Bronchial epithelial cell (primary cell): Measurements from ENCODE around the gene INO80D. TPM values are rescaled to one million over a fixed set of nuclear protein-coding genes. Genes with fewer than 3 reads are reported as not detected.
"Not testable (repeated sequence)": the region's sequence is repeated elsewhere in the genome, so short reads cannot be mapped to it uniquely, and the experiment has no call there.

Experiments
- DNase-seq: peaks from one replicate; pipeline ENCODE4 v3.0.0-alpha.2; 2010; ENCODE audit warnings: low read depth
- FAIRE-seq: peaks from 2 replicates; lab custom pipeline; 2011; peaks lifted over from hg19 to GRCh38; lab: Jason Lieb, UNC
- H3K27me3 ChIP-seq: 2 replicates; pipeline ENCODE4 v1.5.1; 2011; ENCODE audit warnings: low read length; ENCODE audit not compliant: control insufficient read depth, insufficient read depth
- H3K36me3 ChIP-seq: 2 replicates; pipeline ENCODE4 v1.5.1; 2011; ENCODE audit warnings: low read length; ENCODE audit not compliant: control insufficient read depth, insufficient read depth
- H3K4me3 ChIP-seq: 2 replicates; pipeline ENCODE4 v1.5.1; 2011; ENCODE audit warnings: mild to moderate bottlenecking, low read depth, low read length, control low read depth
- CTCF ChIP-seq: IDR thresholded peaks from 2 replicates; pipeline ENCODE4 v1.5.1; 2011; ENCODE audit warnings: mild to moderate bottlenecking, moderate library complexity, low read length, control low read depth, inconsistent platforms; ENCODE audit not compliant: insufficient read depth, severe bottlenecking
- total RNA-seq: library from RNA; depleted of rRNA; stranded (reverse); fragments of >200 nt; gene quantifications from 2 replicates; pipeline ENCODE4 v1.2.1, GENCODE V29; 2014

Gene INO80D, protein sequence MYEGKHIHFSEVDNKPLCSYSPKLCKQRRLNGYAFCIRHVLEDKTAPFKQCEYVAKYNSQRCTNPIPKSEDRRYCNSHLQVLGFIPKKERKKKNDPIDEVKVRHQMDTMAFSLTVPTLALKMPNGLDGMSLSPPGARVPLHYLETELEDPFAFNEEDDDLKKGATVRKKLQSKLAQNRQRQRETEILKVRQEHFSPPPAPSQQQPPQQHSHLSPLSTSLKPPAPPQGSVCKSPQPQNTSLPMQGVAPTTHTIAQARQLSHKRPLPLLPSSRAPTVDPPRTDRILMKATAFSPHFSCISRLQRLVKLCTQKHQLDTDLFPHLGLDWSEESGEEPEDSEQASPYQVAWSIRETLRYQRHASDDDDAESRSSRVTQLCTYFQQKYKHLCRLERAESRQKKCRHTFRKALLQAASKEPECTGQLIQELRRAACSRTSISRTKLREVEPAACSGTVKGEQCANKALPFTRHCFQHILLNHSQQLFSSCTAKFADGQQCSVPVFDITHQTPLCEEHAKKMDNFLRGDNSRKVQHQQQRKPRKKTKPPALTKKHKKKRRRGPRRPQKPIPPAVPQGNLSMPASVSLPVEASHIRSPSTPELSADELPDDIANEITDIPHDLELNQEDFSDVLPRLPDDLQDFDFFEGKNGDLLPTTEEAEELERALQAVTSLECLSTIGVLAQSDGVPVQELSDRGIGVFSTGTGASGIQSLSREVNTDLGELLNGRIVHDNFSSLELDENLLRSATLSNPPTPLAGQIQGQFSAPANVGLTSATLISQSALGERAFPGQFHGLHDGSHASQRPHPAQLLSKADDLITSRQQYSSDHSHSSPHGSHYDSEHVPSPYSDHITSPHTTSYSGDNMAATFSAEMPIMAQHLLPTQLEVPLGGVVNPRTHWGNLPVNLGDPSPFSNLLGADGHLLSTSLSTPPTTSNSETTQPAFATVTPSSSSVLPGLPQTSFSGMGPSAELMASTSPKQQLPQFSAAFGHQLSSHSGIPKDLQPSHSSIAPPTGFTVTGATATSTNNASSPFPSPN
- total RNA-seq, result 7.6 and 7.7 TPM in 2 replicates

DNA sequence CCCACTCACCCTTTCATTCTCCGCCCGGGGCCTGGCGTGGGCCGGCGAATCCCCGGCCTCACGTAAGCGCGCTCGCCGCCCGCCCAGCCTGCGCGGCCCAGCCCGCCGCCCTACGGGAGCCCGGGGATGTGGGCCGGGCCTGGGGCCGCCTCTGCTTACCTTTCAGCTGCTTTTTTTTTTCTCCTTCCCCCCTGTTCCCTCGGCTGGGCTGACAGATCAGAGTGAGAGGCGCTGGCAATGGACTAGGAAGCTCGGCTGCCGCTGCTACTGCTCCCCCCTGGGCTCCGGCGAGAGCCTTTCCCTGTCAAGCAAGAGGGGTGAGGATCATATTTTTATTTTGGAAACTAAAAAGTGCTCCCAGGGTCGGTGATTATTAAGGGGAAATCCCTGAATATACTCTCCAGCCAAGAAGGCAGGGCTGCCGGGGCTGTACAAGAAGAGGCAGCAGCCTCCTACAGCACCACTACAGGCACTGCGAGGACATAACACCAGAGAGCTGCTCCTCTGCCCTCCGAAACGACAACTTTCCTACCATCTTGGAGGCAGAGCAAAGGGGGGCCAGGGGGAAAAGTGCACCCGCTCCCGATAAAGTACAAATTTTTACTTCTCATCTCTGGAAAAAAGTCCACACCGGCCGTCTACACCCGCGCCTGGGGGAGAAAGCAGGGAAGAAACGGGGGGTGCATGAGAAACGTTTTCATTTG, at the start of gene INO80D:
Gene INO80D, minus strand, starts transcription at position 433 of the 704 bp plus-strand sequence. CDS start 23,158 bp downstream, outside the sequence.
- Histone ChIP-seq H3K36me3 (no peaks in the 10 kb centered on the region), H3K4me3 (peak within 1 kb of the TSS; percentile 58), H3K27me3 (no peaks in the 10 kb centered on the region)
- FAIRE-seq, result no peak
- peak; percentile 75 for DNase-seq
- peak; percentile 69 for TF ChIP-seq CTCF

- DNase-seq (peak; percentile 41), FAIRE-seq (no peak)
- Histone ChIP-seq H3K27me3 (no peaks in the 10 kb centered on the region), H3K36me3 (peaks cover 10% of the 10 kb centered on the region), H3K4me3 (no peak overlapping the region)
- no peak for TF ChIP-seq CTCF
Measured at GRCh38 chr2:206127656-206128055, 41.7 kb upstream of the INO80D start.

GRCh38 chr2:206125901-206126300, 39.9 kb upstream of the INO80D start:
- FAIRE-seq (no peak), DNase-seq (peak; percentile 38)
- Histone ChIP-seq H3K36me3 (peaks cover 8% of the 10 kb centered on the region), H3K4me3 (no peak overlapping the region), H3K27me3 (no peaks in the 10 kb centered on the region)
- no peak for TF ChIP-seq CTCF

DNA sequence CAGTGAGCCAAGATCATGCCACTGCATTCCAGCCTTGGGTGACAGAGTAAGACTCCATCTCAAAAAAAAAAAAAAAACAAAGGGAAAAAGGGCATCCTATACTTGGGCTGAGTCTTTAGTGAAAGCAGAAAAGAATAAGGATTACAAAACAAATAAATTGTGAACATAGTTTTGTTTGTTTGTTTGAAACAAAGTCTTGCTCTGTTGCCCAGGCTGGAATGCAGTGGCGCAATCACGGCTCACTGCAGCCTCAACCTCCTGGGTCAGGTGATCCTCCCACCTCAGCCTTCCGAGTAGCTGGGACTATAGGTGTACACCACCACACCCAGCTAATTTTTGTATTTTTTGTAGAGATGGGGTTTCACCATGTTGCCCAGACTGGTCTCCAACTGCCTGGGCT, 36.6 kb upstream of the INO80D start:
- not testable (repeated sequence) for H3K36me3 ChIP-seq, DNase-seq

DNA sequence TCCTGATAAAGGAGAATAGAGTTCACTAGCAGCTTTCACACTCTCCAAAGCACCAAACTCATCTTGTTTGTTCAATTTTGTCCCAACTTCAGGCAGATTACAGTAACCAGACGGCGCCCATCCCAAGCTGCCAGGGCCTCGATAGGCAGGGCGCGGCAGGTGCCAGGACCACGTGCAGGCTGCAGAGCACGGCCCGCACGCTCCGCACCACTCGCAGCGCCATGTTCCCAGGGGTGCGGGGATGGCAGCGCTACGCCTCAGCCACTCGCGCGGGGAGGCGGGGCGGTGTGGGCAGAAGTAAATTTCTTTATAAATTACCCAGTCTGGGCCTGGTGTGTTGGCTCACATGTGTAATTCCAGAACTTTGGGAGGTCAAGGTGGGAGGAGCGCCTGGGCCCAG, 30.3 kb upstream of the INO80D start:
- DNase-seq (no peak), FAIRE-seq (no peak)
- H3K27me3 ChIP-seq, result no peaks in the 10 kb centered on the region
- TF ChIP-seq CTCF, result no peak
- peaks cover 1% of the 10 kb centered on the region for H3K36me3 ChIP-seq
- no peak overlapping the region for H3K4me3 ChIP-seq

More for the DNA sequence above, 36.6 kb upstream of the INO80D start:
- H3K4me3 ChIP-seq, H3K27me3 ChIP-seq, FAIRE-seq: not testable (repeated sequence)
